Vagina (tissue), 2 donors: ENCODE measurements around the gene SLC12A7.

Experiments
- POLR2A ChIP-seq, 2 donors: fragments of 450-650 bp; IDR thresholded peaks; one replicate each; pipeline ENCODE4 v1.6.1; 2017; ENCODE audit warnings: antibody characterized with exemption in 2 of 2, mild to moderate bottlenecking in 2 of 2, moderate library complexity in 2 of 2
- POLR2AphosphoS5 ChIP-seq, 2 donors: sonication (generic); formaldehyde crosslinking; IDR thresholded peaks; one replicate each; pipeline ENCODE4 v1.9.0; 2017; ENCODE audit warnings: antibody characterized with exemption in 2 of 2, mild to moderate bottlenecking in 2 of 2, low read depth in 1 of 2; ENCODE audit not compliant: insufficient read depth in 1 of 2
- TF ChIP-seq, protein P1 (sequence below), 3 experiments: fragments of 450-650 bp in 2 of 3; fragments of 200-600 bp in 1 of 3; sonication (generic) in 1 of 3; IDR thresholded peaks; one replicate each; pipeline ENCODE4 v1.5.1; 2017 to 2019; ENCODE audit warnings: antibody characterized with exemption in 3 of 3, mild to moderate bottlenecking in 2 of 3, moderate library complexity in 2 of 3

- TF ChIP-seq, protein P1, sequence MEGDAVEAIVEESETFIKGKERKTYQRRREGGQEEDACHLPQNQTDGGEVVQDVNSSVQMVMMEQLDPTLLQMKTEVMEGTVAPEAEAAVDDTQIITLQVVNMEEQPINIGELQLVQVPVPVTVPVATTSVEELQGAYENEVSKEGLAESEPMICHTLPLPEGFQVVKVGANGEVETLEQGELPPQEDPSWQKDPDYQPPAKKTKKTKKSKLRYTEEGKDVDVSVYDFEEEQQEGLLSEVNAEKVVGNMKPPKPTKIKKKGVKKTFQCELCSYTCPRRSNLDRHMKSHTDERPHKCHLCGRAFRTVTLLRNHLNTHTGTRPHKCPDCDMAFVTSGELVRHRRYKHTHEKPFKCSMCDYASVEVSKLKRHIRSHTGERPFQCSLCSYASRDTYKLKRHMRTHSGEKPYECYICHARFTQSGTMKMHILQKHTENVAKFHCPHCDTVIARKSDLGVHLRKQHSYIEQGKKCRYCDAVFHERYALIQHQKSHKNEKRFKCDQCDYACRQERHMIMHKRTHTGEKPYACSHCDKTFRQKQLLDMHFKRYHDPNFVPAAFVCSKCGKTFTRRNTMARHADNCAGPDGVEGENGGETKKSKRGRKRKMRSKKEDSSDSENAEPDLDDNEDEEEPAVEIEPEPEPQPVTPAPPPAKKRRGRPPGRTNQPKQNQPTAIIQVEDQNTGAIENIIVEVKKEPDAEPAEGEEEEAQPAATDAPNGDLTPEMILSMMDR (IDR thresholded peaks at IDR 0.05), result no peak
- TF ChIP-seq POLR2A (IDR thresholded peaks at IDR 0.05) (no peak), POLR2AphosphoS5 (IDR thresholded peaks at IDR 0.05; ENCODE audit: insufficient read depth in 1 of 2, low read depth in 1 of 2) (no peak)
Measured at GRCh38 chr5:1107167-1108022, 4.5 kb downstream of the SLC12A7 start.
